DMS53 (cell line): ENCODE data around the gene RNF19B.
"Not testable (repeated sequence)": the region's sequence is repeated elsewhere in the genome, so short reads cannot be mapped to it uniquely, and the experiment has no call there.

Experiments used
- DNase-seq: peaks from one replicate; lab custom pipeline; 2025; lab: John Stamatoyannopoulos, UW

Gene RNF19B

GRCh38 chr1:32991819-32992488 lies 27.3 kb upstream of the RNF19B start:
- no peak for DNase-seq

GRCh38 chr1:32991386-32991785 lies 26.8 kb upstream of the RNF19B start:
- DNase-seq, result peak; percentile 59

- peak; percentile 58 for DNase-seq
Measured at GRCh38 chr1:32990887-32991286, 26.3 kb upstream of the RNF19B start.

- DNase-seq, result peak; percentile 74
Measured at GRCh38 chr1:32989160-32990050, 24.8 kb upstream of the RNF19B start.

- no peak for DNase-seq
Measured at GRCh38 chr1:32988665-32989064, 24.1 kb upstream of the RNF19B start.

GRCh38 chr1:32985226-32985625 lies 20.6 kb upstream of the RNF19B start:
- no peak for DNase-seq

- DNase-seq, result no peak
Measured at GRCh38 chr1:32984455-32985171, 20.0 kb upstream of the RNF19B start.

- DNase-seq, result no peak
Measured at GRCh38 chr1:32984090-32984454, 19.5 kb upstream of the RNF19B start.

GRCh38 chr1:32983020-32983419 lies 18.4 kb upstream of the RNF19B start:
- no peak for DNase-seq

GRCh38 chr1:32981003-32981901 lies 16.6 kb upstream of the RNF19B start:
- peak; percentile 87 for DNase-seq

GRCh38 chr1:32980080-32980479 lies 15.5 kb upstream of the RNF19B start:
- DNase-seq, result no peak

GRCh38 chr1:32978854-32979253 lies 14.2 kb upstream of the RNF19B start:
- DNase-seq, result no peak

GRCh38 chr1:32977546-32978087 lies 13.0 kb upstream of the RNF19B start:
- no peak for DNase-seq

- DNase-seq, result not testable (repeated sequence)
Measured at GRCh38 chr1:32975055-32975454, 10.4 kb upstream of the RNF19B start.

- DNase-seq, result not testable (repeated sequence)
Measured at GRCh38 chr1:32973458-32973857, 8.8 kb upstream of the RNF19B start.

- DNase-seq, result peak; percentile 84
Measured at GRCh38 chr1:32972814-32973428, 8.3 kb upstream of the RNF19B start.

- DNase-seq, result no peak
Measured at GRCh38 chr1:32971576-32971975, 7.0 kb upstream of the RNF19B start.

GRCh38 chr1:32971156-32971555 lies 6.5 kb upstream of the RNF19B start:
- no peak for DNase-seq

GRCh38 chr1:32969566-32969965 lies 5.0 kb upstream of the RNF19B start:
- DNase-seq, result peak; percentile 42

- DNase-seq, result no peak
Measured at GRCh38 chr1:32967888-32968568, 3.4 kb upstream of the RNF19B start.
